ENCODE measurements around the gene LIM2.

Gene LIM2

DNA sequence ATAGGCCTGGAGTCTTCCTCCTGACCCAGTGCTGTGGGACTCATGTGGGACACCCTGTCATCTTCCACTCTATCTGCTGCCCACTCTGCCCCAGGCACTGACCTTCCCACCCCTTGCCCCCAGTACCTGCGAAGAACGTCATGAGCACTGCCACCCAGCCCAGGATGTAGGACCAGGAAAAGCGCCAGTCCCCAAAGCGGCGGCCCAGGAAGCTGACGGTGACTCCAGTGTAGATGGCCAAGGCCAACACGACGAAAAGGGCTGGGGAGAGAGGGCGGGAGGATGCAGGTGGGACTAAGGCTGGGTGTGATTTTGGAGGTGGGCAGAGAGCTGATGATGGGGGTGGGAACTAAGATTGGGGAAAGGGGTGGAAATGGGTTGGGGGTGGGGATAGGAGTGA, 7.4 kb downstream of the LIM2 start:
- Histone ChIP-seq H3K79me2 (ENCODE audit: control insufficient read depth, insufficient read depth, low read length, poor library complexity) (no peaks in the 10 kb centered on the region), H3K14ac (ENCODE audit: low read length) (no peak overlapping the region), H3K27me3 (ENCODE audit: insufficient read depth, low read length) (no peaks in the 10 kb centered on the region), H2AK5ac (ENCODE audit: low read length) (no peak overlapping the region), H3K27ac (ENCODE audit: low read depth, low read length) (no peak overlapping the region), H3K23ac (ENCODE audit: low read length) (no peak overlapping the region), H2AFZ (ENCODE audit: insufficient read depth, low read length, poor library complexity) (no peak overlapping the region), H3K9me3 (ENCODE audit: insufficient read depth, low read depth, low read length) (peaks cover 7% of the 10 kb centered on the region), H3K4me1 (ENCODE audit: control insufficient read depth in 1 of 2, insufficient read depth in 2 of 2, low read length in 2 of 2) (no peaks in the 10 kb centered on the region), H3K18ac (ENCODE audit: low read length) (no peak overlapping the region), H3K4ac (ENCODE audit: low read depth, low read length) (no peak overlapping the region), H4K91ac (ENCODE audit: low read depth, low read length) (no peak overlapping the region), H3K4me2 (ENCODE audit: low read length) (no peak overlapping the region), H3K36me3 (ENCODE audit: control insufficient read depth in 1 of 2, insufficient read depth in 2 of 2, low read length in 2 of 2) (no peaks in the 10 kb centered on the region), H4K8ac (ENCODE audit: low read depth, low read length) (no peak overlapping the region), H3K4me3 (ENCODE audit: low read depth, low read length) (no peak overlapping the region), H3K79me1 (ENCODE audit: low read length) (no peaks in the 10 kb centered on the region), H4K12ac (ENCODE audit: low read depth, low read length) (no peak overlapping the region), H2BK12ac (ENCODE audit: low read length) (no peak overlapping the region), H3K9ac (ENCODE audit: low read length) (no peak overlapping the region), H2BK5ac (ENCODE audit: low read depth, low read length, poor library complexity) (no peak overlapping the region), H2BK120ac (ENCODE audit: insufficient read depth, low read length, poor library complexity) (no peak overlapping the region)
- WGBS (ENCODE audit: extremely low coverage, insufficient coverage, insufficient read length): no CpG with 5 or more reads among the region's 9 CpGs
- DNase-seq: no peak

DNA sequence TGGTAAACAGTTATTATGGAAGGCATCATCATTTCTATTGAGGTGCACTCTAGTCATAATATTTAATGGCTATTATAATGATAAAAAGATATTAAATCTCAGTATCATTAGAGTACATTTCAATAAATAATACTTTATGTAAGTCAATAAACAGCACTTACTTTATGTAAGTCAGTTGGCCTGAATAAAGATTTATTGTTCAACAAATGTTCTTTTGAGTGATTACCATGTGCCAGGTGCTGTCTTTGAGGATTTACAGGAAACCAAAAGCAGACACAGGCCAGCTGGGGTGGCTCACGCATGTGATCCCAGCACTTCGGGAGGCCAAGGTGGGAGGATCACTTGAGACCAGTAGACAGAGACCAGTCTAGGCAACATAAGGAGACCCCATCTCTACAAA, 10.4 kb downstream of the LIM2 start:
- WGBS (ENCODE audit: extremely low coverage, insufficient coverage, insufficient read length): no CpG with 5 or more reads among the region's 2 CpGs
- no peaks in the 10 kb centered on the region for H3K4me1 ChIP-seq (ENCODE audit: control insufficient read depth in 1 of 2, insufficient read depth in 2 of 2, low read length in 2 of 2)

DNA sequence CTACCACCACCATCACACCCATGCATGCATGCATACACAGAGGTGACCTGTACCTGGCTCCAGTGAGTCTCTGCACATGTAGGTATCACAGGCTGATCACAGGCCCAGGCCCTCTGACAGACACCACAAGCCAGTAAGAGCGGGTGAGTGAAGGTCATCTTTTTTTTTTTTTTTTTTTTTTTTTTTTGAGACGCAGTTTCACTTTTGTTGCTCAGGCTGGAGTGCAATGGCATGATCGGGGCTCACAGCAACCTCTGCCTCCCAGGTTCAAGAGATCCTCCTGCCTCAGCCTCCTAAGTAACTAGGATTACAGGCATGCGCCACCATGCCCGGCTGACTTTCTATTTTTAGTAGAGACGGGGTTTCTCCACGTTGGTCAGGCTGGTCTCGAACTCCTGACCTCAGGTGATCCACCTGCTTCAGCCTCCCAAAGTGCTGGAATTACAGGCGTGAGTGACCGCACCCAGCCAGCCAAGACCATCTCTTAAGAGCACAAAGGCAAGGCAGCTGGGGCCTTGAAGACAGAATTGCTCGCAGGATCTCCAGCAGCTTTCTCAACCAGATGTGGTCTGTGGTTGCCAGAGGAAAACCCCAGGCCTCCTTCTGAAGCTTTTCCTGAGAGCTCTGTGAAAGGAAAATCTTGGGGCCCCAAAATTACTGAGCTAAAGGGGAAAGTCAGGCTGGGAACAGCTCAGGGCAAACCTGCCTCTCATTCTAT, 12.1 kb downstream of the LIM2 start:
- Histone ChIP-seq H3K36me3 (ENCODE audit: control insufficient read depth in 1 of 2, insufficient read depth in 2 of 2, low read length in 2 of 2) (no peaks in the 10 kb centered on the region), H3K9me3 (ENCODE audit: insufficient read depth, low read depth, low read length) (peaks cover 3% of the 10 kb centered on the region), H3K23ac (ENCODE audit: low read length) (no peak overlapping the region), H3K79me1 (ENCODE audit: low read length) (no peaks in the 10 kb centered on the region), H2AFZ (ENCODE audit: insufficient read depth, low read length, poor library complexity) (no peak overlapping the region), H2AK5ac (ENCODE audit: low read length) (no peak overlapping the region), H2BK12ac (ENCODE audit: low read length) (no peak overlapping the region), H3K27me3 (ENCODE audit: insufficient read depth, low read length) (no peaks in the 10 kb centered on the region), H3K4me2 (ENCODE audit: low read length) (no peak overlapping the region), H3K79me2 (ENCODE audit: control insufficient read depth, insufficient read depth, low read length, poor library complexity) (no peaks in the 10 kb centered on the region), H2BK120ac (ENCODE audit: insufficient read depth, low read length, poor library complexity) (no peak overlapping the region), H4K8ac (ENCODE audit: low read depth, low read length) (no peak overlapping the region), H4K12ac (ENCODE audit: low read depth, low read length) (no peak overlapping the region), H3K27ac (ENCODE audit: low read depth, low read length) (no peak overlapping the region), H2BK5ac (ENCODE audit: low read depth, low read length, poor library complexity) (no peak overlapping the region), H4K91ac (ENCODE audit: low read depth, low read length) (no peak overlapping the region), H3K14ac (ENCODE audit: low read length) (no peak overlapping the region), H3K4me3 (ENCODE audit: low read depth, low read length) (no peak overlapping the region), H3K4ac (ENCODE audit: low read depth, low read length) (no peak overlapping the region), H3K9ac (ENCODE audit: low read length) (no peak overlapping the region), H3K4me1 (ENCODE audit: control insufficient read depth in 1 of 2, insufficient read depth in 2 of 2, low read length in 2 of 2) (no peaks in the 10 kb centered on the region), H3K18ac (ENCODE audit: low read length) (no peak overlapping the region)
- DNase-seq: no peak
- WGBS (ENCODE audit: extremely low coverage, insufficient coverage, insufficient read length): no CpG with 5 or more reads among the region's 11 CpGs

More for the DNA sequence above, 10.4 kb downstream of the LIM2 start:
- Histone ChIP-seq H3K14ac (ENCODE audit: low read length) (no peak overlapping the region), H3K9me3 (ENCODE audit: insufficient read depth, low read depth, low read length) (peaks cover 5% of the 10 kb centered on the region), H2BK5ac (ENCODE audit: low read depth, low read length, poor library complexity) (no peak overlapping the region), H3K9ac (ENCODE audit: low read length) (no peak overlapping the region), H2BK12ac (ENCODE audit: low read length) (no peak overlapping the region), H3K4me2 (ENCODE audit: low read length) (no peak overlapping the region), H3K27me3 (ENCODE audit: insufficient read depth, low read length) (no peaks in the 10 kb centered on the region), H3K79me2 (ENCODE audit: control insufficient read depth, insufficient read depth, low read length, poor library complexity) (no peaks in the 10 kb centered on the region), H3K79me1 (ENCODE audit: low read length) (no peaks in the 10 kb centered on the region), H4K12ac (ENCODE audit: low read depth, low read length) (no peak overlapping the region), H2AK5ac (ENCODE audit: low read length) (no peak overlapping the region), H4K8ac (ENCODE audit: low read depth, low read length) (no peak overlapping the region), H2AFZ (ENCODE audit: insufficient read depth, low read length, poor library complexity) (no peak overlapping the region), H3K4ac (ENCODE audit: low read depth, low read length) (no peak overlapping the region), H3K18ac (ENCODE audit: low read length) (no peak overlapping the region), H3K36me3 (ENCODE audit: control insufficient read depth in 1 of 2, insufficient read depth in 2 of 2, low read length in 2 of 2) (no peaks in the 10 kb centered on the region), H3K4me3 (ENCODE audit: low read depth, low read length) (no peak overlapping the region), H4K91ac (ENCODE audit: low read depth, low read length) (no peak overlapping the region), H3K27ac (ENCODE audit: low read depth, low read length) (no peak overlapping the region), H3K23ac (ENCODE audit: low read length) (no peak overlapping the region), H2BK120ac (ENCODE audit: insufficient read depth, low read length, poor library complexity) (no peak overlapping the region)
- DNase-seq: no peak

DNA sequence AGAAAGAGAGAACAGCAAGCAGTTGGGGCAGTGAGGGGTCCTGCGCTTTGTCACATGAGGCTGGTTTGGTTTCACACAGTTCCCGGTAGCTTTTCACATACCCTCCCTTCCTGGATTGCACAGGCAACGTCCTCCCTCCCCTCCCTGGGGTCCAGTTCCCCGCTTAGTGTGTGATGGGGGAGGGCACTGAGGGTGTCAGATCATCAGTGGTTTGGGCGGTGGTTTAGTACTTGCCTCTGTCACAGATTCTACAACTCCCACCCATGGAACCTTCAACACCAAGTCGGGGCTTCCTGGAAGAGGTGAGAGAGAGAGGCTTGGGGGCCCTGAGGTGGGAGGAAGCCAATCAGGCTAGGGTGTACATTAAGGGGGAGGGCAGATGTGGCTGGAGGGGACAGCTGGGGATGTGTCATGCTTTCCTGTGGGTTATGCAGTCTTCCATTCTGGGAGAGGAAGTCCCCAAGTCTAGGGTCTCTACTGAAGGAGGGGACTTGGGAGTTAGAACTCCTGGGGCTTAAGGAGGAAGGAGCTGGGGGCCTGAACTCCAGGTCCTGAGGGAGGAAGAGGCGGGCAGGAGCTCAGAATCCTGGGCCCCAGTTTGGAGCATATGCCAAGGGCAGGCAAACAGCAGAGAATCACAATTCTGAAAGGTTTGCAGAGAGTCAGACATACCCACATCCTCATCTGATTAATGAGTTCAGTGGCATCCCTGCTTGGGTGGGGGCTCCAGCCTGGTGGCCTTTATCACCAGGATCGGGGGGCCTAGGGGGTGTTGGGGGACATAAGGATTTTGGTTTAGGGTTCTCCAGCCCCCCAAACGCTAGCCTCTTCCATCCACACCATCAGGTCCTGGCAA, 14.9 kb downstream of the LIM2 start, which contains the start of gene NKG7:
Gene NKG7, minus strand, starts transcription at position 6 of the 856 bp plus-strand sequence. CDS start 119 bp downstream, outside the sequence.
- Histone ChIP-seq H3K27ac (ENCODE audit: low read depth, low read length) (no peak within 1 kb of the TSS), H2BK5ac (ENCODE audit: low read depth, low read length, poor library complexity) (no peak within 1 kb of the TSS), H4K91ac (ENCODE audit: low read depth, low read length) (no peak within 1 kb of the TSS), H3K4me3 (ENCODE audit: low read depth, low read length) (no peak within 1 kb of the TSS), H3K27me3 (ENCODE audit: insufficient read depth, low read length) (no peaks in the 10 kb centered on the region), H3K4ac (ENCODE audit: low read depth, low read length) (no peak within 1 kb of the TSS), H3K18ac (ENCODE audit: low read length) (no peak within 1 kb of the TSS), H3K23ac (ENCODE audit: low read length) (no peak within 1 kb of the TSS), H4K8ac (ENCODE audit: low read depth, low read length) (no peak within 1 kb of the TSS), H3K14ac (ENCODE audit: low read length) (no peak within 1 kb of the TSS), H3K9me3 (ENCODE audit: insufficient read depth, low read depth, low read length) (no peaks in the 10 kb centered on the region), H3K36me3 (ENCODE audit: control insufficient read depth in 1 of 2, insufficient read depth in 2 of 2, low read length in 2 of 2) (no peaks in the 10 kb centered on the region), H4K12ac (ENCODE audit: low read depth, low read length) (no peak within 1 kb of the TSS), H2BK12ac (ENCODE audit: low read length) (no peak within 1 kb of the TSS), H2BK120ac (ENCODE audit: insufficient read depth, low read length, poor library complexity) (no peak within 1 kb of the TSS), H2AK5ac (ENCODE audit: low read length) (no peak within 1 kb of the TSS), H3K79me1 (ENCODE audit: low read length) (peaks cover 8% of the 10 kb centered on the region), H2AFZ (ENCODE audit: insufficient read depth, low read length, poor library complexity) (no peak within 1 kb of the TSS), H3K4me1 (ENCODE audit: control insufficient read depth in 1 of 2, insufficient read depth in 2 of 2, low read length in 2 of 2) (peaks cover 7 to 9% of the 10 kb centered on the region in 2 experiments), H3K9ac (ENCODE audit: low read length) (no peak within 1 kb of the TSS), H3K4me2 (ENCODE audit: low read length) (no peak within 1 kb of the TSS), H3K79me2 (ENCODE audit: control insufficient read depth, insufficient read depth, low read length, poor library complexity) (peaks cover 5% of the 10 kb centered on the region)
- no peak for DNase-seq
- WGBS (ENCODE audit: extremely low coverage, insufficient coverage, insufficient read length): no CpG with 5 or more reads among the region's 9 CpGs
